H1 (cell line): ENCODE data around the gene FLNC. TPM values are rescaled to one million over a fixed set of nuclear protein-coding genes. Genes with fewer than 3 reads are reported as not detected.

ENCODE experiments used
- CTCF ChIA-PET: fragments of 300-600 bp; sonication (Branson Sonifier 250); formaldehyde crosslinking; loops from one replicate; lab custom pipeline; 2021; ENCODE audit not compliant: partially characterized antibody; lab: Charles Lee
- POLR2A ChIA-PET: fragments of 300-600 bp; sonication (Branson Sonifier 250); formaldehyde crosslinking; loops from one replicate; lab custom pipeline; 2021; ENCODE audit warnings: inconsistent platforms; ENCODE audit not compliant: partially characterized antibody; lab: Charles Lee
- DNase-seq, 2 experiments: peaks; one replicate each; pipeline versions ENCODE4 v3.0.0 to v3.0.0-alpha.2; 2010 to 2022; ENCODE audit warnings: low spot score in 2 of 2, low read depth in 1 of 2, mixed read lengths in 1 of 2
- FAIRE-seq: peaks from 2 replicates; lab custom pipeline; 2011; peaks lifted over from hg19 to GRCh38; lab: Jason Lieb, UNC
- H2AFZ ChIP-seq: 2 replicates; pipeline ENCODE4 v1.8.1; 2012; ENCODE audit warnings: low read length, inconsistent platforms
- H2AK5ac ChIP-seq: 2 replicates; pipeline ENCODE4 v1.6.1; 2013; ENCODE audit warnings: low read depth, low read length
- H2BK120ac ChIP-seq: replicated peaks from 2 replicates; pipeline ENCODE3; 2013; ENCODE audit warnings: low read depth, low read length, inconsistent platforms
- H2BK12ac ChIP-seq: 2 replicates; pipeline ENCODE4 v1.6.1; 2013; ENCODE audit warnings: low read depth, low read length
- H2BK15ac ChIP-seq: 2 replicates; pipeline ENCODE4 v1.6.1; 2013; ENCODE audit warnings: low read length
- H2BK20ac ChIP-seq: 2 replicates; pipeline ENCODE4 v1.6.1; 2013; ENCODE audit warnings: low read length
- H2BK5ac ChIP-seq: 2 replicates; pipeline ENCODE4 v1.6.1; 2013; ENCODE audit warnings: low read depth, low read length
- H3K14ac ChIP-seq: 2 replicates; pipeline ENCODE4 v1.6.1; 2013; ENCODE audit warnings: inconsistent platforms; ENCODE audit not compliant: insufficient read length
- H3K18ac ChIP-seq: 2 replicates; pipeline ENCODE4 v1.6.1; 2013; ENCODE audit warnings: low read length; ENCODE audit errors: extremely low read depth
- H3K23ac ChIP-seq: 2 replicates; pipeline ENCODE4 v1.6.1; 2013; ENCODE audit warnings: inconsistent platforms; ENCODE audit not compliant: insufficient read length
- H3K23me2 ChIP-seq: 2 replicates; pipeline ENCODE4 v1.6.1; 2013; ENCODE audit warnings: low read depth, low read length
- H3K27ac ChIP-seq: 2 replicates; pipeline ENCODE4 v1.6.1; 2011; ENCODE audit warnings: low read depth, low read length, inconsistent platforms
- H3K27me3 ChIP-seq, 4 experiments: replicated peaks in 1 of 4; 1 replicate in 1 of 4; 2 replicates in 3 of 4; pipeline versions ENCODE4 v1.6.1 to v1.8.1; 2011 to 2013; ENCODE audit warnings: low read length in 3 of 4, mild to moderate bottlenecking in 3 of 4, inconsistent platforms in 2 of 4, mixed read lengths in 2 of 4, moderate library complexity in 1 of 4; ENCODE audit not compliant: control insufficient read depth in 3 of 4, insufficient read depth in 3 of 4; ENCODE audit errors: extremely low read depth in 1 of 4
- H3K36me3 ChIP-seq, 4 experiments: 2 replicates each; pipeline versions ENCODE4 v1.6.1 to v1.8.1; 2011 to 2013; ENCODE audit warnings: mild to moderate bottlenecking in 4 of 4, low read length in 3 of 4, moderate library complexity in 2 of 4, control low read depth in 1 of 4, inconsistent platforms in 1 of 4; ENCODE audit not compliant: insufficient read depth in 4 of 4, control insufficient read depth in 2 of 4
- H3K4ac ChIP-seq: replicated peaks from 2 replicates; pipeline ENCODE3; 2013; ENCODE audit warnings: low read length, low read depth, mixed read lengths, inconsistent platforms; ENCODE audit not compliant: insufficient read length
- H3K4me1 ChIP-seq, 4 experiments: replicated peaks in 1 of 4; 1 replicate in 1 of 4; 2 replicates in 3 of 4; pipeline versions ENCODE4 v1.6.1 to v1.8.1; 2011 to 2013; ENCODE audit warnings: low read length in 3 of 4, inconsistent platforms in 2 of 4, mixed read lengths in 1 of 4; ENCODE audit not compliant: insufficient read depth in 4 of 4, control insufficient read depth in 3 of 4
- H3K4me2 ChIP-seq, 2 experiments: 2 replicates each; pipeline versions ENCODE4 v1.6.1 to v1.8.1; 2011 to 2013; ENCODE audit warnings: low read depth in 2 of 2, low read length in 2 of 2, control low read depth in 1 of 2, inconsistent platforms in 1 of 2, mild to moderate bottlenecking in 1 of 2; ENCODE audit not compliant: insufficient read depth in 1 of 2
- H3K4me3 ChIP-seq, 4 experiments: fragments of 200-600, 300-600 bp in 1 of 4; sonication (generic), shearing (Covaris generic), sonication (Bioruptor Twin) in 1 of 4; 2 replicates each; pipeline versions ENCODE4 v1.5.1 to v1.8.1; 2011 to 2016; ENCODE audit warnings: low read length in 4 of 4, low read depth in 3 of 4, control low read depth in 2 of 4, inconsistent platforms in 2 of 4, mild to moderate bottlenecking in 2 of 4, mixed read lengths in 1 of 4, moderate library complexity in 1 of 4; ENCODE audit not compliant: insufficient read depth in 2 of 4; ENCODE audit errors: extremely low read depth in 1 of 4
- H3K56ac ChIP-seq: replicated peaks from 2 replicates; pipeline ENCODE3; 2013; ENCODE audit warnings: low read depth, mild to moderate bottlenecking, mixed read lengths, low read length, inconsistent platforms; ENCODE audit not compliant: insufficient read length
- H3K79me1 ChIP-seq: 2 replicates; pipeline ENCODE4 v1.6.1; 2013; ENCODE audit warnings: low read depth, low read length, control low read depth
- H3K79me2 ChIP-seq, 2 experiments: 2 replicates each; pipeline versions ENCODE4 v1.6.1 to v1.8.1; 2012 to 2013; ENCODE audit warnings: low read length in 2 of 2, mild to moderate bottlenecking in 2 of 2, inconsistent platforms in 1 of 2; ENCODE audit not compliant: insufficient read depth in 2 of 2, control insufficient read depth in 1 of 2
- H3K9ac ChIP-seq, 4 experiments: replicated peaks in 1 of 4; 1 replicate in 1 of 4; 2 replicates in 3 of 4; pipeline versions ENCODE4 v1.6.1 to v1.8.1; 2011 to 2013; ENCODE audit warnings: low read depth in 3 of 4, low read length in 3 of 4, control low read depth in 2 of 4, mild to moderate bottlenecking in 2 of 4, moderate library complexity in 2 of 4, inconsistent platforms in 1 of 4; ENCODE audit errors: extremely low read depth in 1 of 4
- H3K9me3 ChIP-seq, 2 experiments: 2 replicates each; pipeline versions ENCODE4 v1.6.1 to v1.8.1; 2012 to 2013; ENCODE audit warnings: mild to moderate bottlenecking in 2 of 2, moderate library complexity in 2 of 2, control low read depth in 1 of 2, inconsistent platforms in 1 of 2, low read depth in 1 of 2, low read length in 1 of 2, mixed read lengths in 1 of 2; ENCODE audit not compliant: insufficient read depth in 2 of 2
- H4K20me1 ChIP-seq, 2 experiments: replicated peaks in 1 of 2; 2 replicates each; pipeline versions ENCODE3 to v1.8.1; 2011 to 2013; ENCODE audit warnings: inconsistent platforms in 2 of 2, low read length in 2 of 2, mild to moderate bottlenecking in 1 of 2; ENCODE audit not compliant: insufficient read depth in 2 of 2, control insufficient read depth in 1 of 2
- H4K5ac ChIP-seq: 2 replicates; pipeline ENCODE4 v1.6.1; 2013; ENCODE audit warnings: low read length, low read depth, mixed read lengths, inconsistent platforms; ENCODE audit not compliant: insufficient read length
- H4K8ac ChIP-seq: 2 replicates; pipeline ENCODE4 v1.8.0; 2013; ENCODE audit warnings: mild to moderate bottlenecking, moderate library complexity, low read length, inconsistent platforms; ENCODE audit not compliant: insufficient read depth; ENCODE audit errors: extremely low read depth
- H4K91ac ChIP-seq: replicated peaks from 2 replicates; pipeline ENCODE3; 2013; ENCODE audit warnings: low read length, mixed read lengths, inconsistent platforms; ENCODE audit not compliant: insufficient read length
- BCL11A ChIP-seq, 2 experiments: IDR thresholded peaks; one replicate each; pipeline ENCODE4 v1.6.1; 2011; ENCODE audit warnings: low read depth in 2 of 2, low read length in 2 of 2, mild to moderate bottlenecking in 2 of 2
- BRCA1 ChIP-seq: IDR thresholded peaks from 2 replicates; pipeline ENCODE4 v1.6.1; 2012; ENCODE audit warnings: low read depth, low read length, improper control_type of control experiment
- CREB1 ChIP-seq: IDR thresholded peaks from 2 replicates; pipeline ENCODE4 v1.6.1; 2012; ENCODE audit warnings: inconsistent platforms
- EGR1 ChIP-seq: IDR thresholded peaks from 2 replicates; pipeline ENCODE4 v1.6.1; 2011; ENCODE audit warnings: low read depth, low read length, borderline replicate concordance
- HDAC2 ChIP-seq, 2 experiments: fragments of 300-600 bp in 1 of 2; sonication (generic) in 1 of 2; IDR thresholded peaks; 2 replicates each; pipeline ENCODE4 v1.6.1; 2011 to 2012; ENCODE audit warnings: low read depth in 2 of 2, low read length in 2 of 2, mild to moderate bottlenecking in 2 of 2, moderate library complexity in 2 of 2, borderline replicate concordance in 1 of 2, inconsistent platforms in 1 of 2
- KDM5A ChIP-seq: fragments of 200-600 bp; IDR thresholded peaks from 2 replicates; pipeline ENCODE4 v1.7.1; 2012; ENCODE audit warnings: mild to moderate bottlenecking, low read length, inconsistent platforms, mixed read lengths
- MAFK ChIP-seq: IDR thresholded peaks from 2 replicates; pipeline ENCODE4 v1.6.1; 2012; ENCODE audit warnings: low read depth, mild to moderate bottlenecking, improper control_type of control experiment, low read length
- RNF2 ChIP-seq: fragments of 200-900, 300-1000 bp; sonication (generic); IDR thresholded peaks from 2 replicates; pipeline ENCODE4 v1.7.1; 2016; ENCODE audit warnings: borderline replicate concordance, low read depth, mild to moderate bottlenecking, antibody characterized with exemption, low read length; ENCODE audit not compliant: poor library complexity, severe bottlenecking; ENCODE audit errors: missing control alignments
- SP1 ChIP-seq: IDR thresholded peaks from 2 replicates; pipeline ENCODE4 v1.6.1; 2011; ENCODE audit warnings: low read depth, low read length
- WGBS, 2 experiments: shearing (Covaris generic) in 1 of 2; methylation state at CpG; one replicate each; pipeline versions ENCODE4 v1.1.6 to v1.1.7; 2013 to 2015; ENCODE audit warnings: low lambda C conversion rate in 2 of 2, mixed read lengths in 2 of 2, inconsistent platforms in 1 of 2, low coverage in 1 of 2, missing lambda C conversion rate in 1 of 2; ENCODE audit not compliant: insufficient replicate concordance in 2 of 2, insufficient coverage in 1 of 2, insufficient read length in 1 of 2; ENCODE audit errors: extremely low coverage in 1 of 2, missing lambda C conversion rate in 1 of 2; 5-methylcytosine and 5-hydroxymethylcytosine counted together
- polyA plus RNA-seq, 7 experiments: library from polyadenylated mRNA; depleted of rRNA in 3 of 7; stranded (reverse) in 5 of 7; unstranded in 2 of 7; fragments of >200 nt in 5 of 7; fragments of 200-250 nt in 2 of 7; gene quantifications; 1 replicate in 5 of 7; 2 replicates in 1 of 7; 4 replicates in 1 of 7; pipeline versions ENCODE4 v1.2.1 to v1.2.3, GENCODE V29; 2011 to 2013; ENCODE audit warnings: missing spikeins in 2 of 7, mixed read lengths in 2 of 7
- total RNA-seq: library from RNA; stranded (reverse); fragmentation: NEBNext Ultra II Directional; extraction: Animal tissue kit (Norgen Biotek cat#: 25700); gene quantifications from 2 replicates; pipeline ENCODE4 v1.2.1, GENCODE V29; 2021
- TF ChIP-seq, protein P1 (sequence below): IDR thresholded peaks from 2 replicates; pipeline ENCODE4 v1.6.1; 2011; ENCODE audit warnings: low read length, improper control_type of control experiment

Gene FLNC
- total and polyA plus RNA-seq, 2 of the 8 experiments (the other 6 are each of a cell fraction or from before 2014, with no cell fraction given): 1.9 to 10.7 TPM

DNA sequence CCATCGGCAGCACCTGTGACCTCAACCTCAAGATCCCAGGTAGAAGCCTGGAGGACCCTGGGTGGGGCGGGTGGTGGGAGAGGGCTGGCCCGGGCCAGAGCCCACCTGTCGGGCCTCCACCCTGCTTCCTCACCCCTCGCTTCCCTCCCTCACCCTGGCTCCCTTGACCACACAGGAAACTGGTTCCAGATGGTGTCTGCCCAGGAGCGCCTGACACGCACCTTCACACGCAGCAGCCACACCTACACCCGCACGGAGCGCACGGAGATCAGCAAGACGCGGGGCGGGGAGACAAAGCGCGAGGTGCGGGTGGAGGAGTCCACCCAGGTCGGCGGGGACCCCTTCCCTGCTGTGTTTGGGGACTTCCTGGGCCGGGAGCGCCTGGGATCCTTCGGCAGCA lies 23.6 kb downstream of the FLNC start:
- H4K20me1 ChIP-seq: peaks cover 0 to 2% of the 10 kb centered on the region in 2 experiments

More for the DNA sequence above, 23.6 kb downstream of the FLNC start:
- Histone ChIP-seq H2BK120ac (no peak overlapping the region), H3K23me2 (no peaks in the 10 kb centered on the region), H2AFZ (no peak overlapping the region), H3K79me1 (no peaks in the 10 kb centered on the region), H3K4me3 (no peak overlapping the region), H4K5ac (no peak overlapping the region), H3K18ac (no peak overlapping the region), H3K4ac (no peak overlapping the region), H2BK20ac (no peak overlapping the region), H2BK15ac (no peak overlapping the region), H3K4me1 (no peaks in the 10 kb centered on the region; a peak in 1 of 7 replicates), H4K8ac (no peak overlapping the region), H3K14ac (no peak overlapping the region), H3K27me3 (no peaks in the 10 kb centered on the region), H3K27ac (no peak overlapping the region), H2BK5ac (no peak overlapping the region), H4K91ac (no peak overlapping the region), H3K9me3 (no peaks in the 10 kb centered on the region), H3K23ac (no peak overlapping the region), H3K36me3 (no peaks in the 10 kb centered on the region), H3K56ac (no peak overlapping the region), H3K4me2 (no peak overlapping the region), H2AK5ac (no peak overlapping the region), H3K9ac (no peak overlapping the region), H3K79me2 (no peaks in the 10 kb centered on the region), H2BK12ac (no peak overlapping the region)
- WGBS, 2 experiments: 93% methylated on average over 23 of the region's 23 CpGs; no CpG with 5 or more reads in 1 of the 2 experiments
- no peak for DNase-seq
- ChIA-PET CTCF (no interaction called here), POLR2A (no interaction called here)
- no peak for FAIRE-seq
- TF ChIP-seq RNF2: no peak
- TF ChIP-seq MAFK: no peak
- TF ChIP-seq BRCA1: no peak
- TF ChIP-seq SP1: no peak
- no peak for TF ChIP-seq KDM5A
- no peak for TF ChIP-seq CREB1
- TF ChIP-seq, protein P1, sequence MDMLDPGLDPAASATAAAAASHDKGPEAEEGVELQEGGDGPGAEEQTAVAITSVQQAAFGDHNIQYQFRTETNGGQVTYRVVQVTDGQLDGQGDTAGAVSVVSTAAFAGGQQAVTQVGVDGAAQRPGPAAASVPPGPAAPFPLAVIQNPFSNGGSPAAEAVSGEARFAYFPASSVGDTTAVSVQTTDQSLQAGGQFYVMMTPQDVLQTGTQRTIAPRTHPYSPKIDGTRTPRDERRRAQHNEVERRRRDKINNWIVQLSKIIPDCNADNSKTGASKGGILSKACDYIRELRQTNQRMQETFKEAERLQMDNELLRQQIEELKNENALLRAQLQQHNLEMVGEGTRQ: no peak
- TF ChIP-seq EGR1: no peak
- TF ChIP-seq BCL11A (IDR thresholded peaks at IDR 0.05; ENCODE audit: low read depth in 2 of 2, low read length in 2 of 2): no peak
- no peak for TF ChIP-seq HDAC2 (IDR thresholded peaks at IDR 0.05; ENCODE audit: borderline replicate concordance in 1 of 2, low read depth in 2 of 2, low read length in 2 of 2)
